Activated T-cell treated with anti-CD3 and anti-CD28 coated beads, Interleukin-2, amount 50 U/mL, for 1 hour (primary cell): ENCODE data around the gene BCOR.

ENCODE experiments used
- DNase-seq: peaks from one replicate; pipeline ENCODE4 v3.0.0-alpha.2; 2020

BCOR gene

GRCh38 chrX:40097504-40098263 is at the start of gene BCOR:
Gene BCOR, minus strand, starts transcription at chrX:40097958. Its CDS starts 20,029 bp downstream, at chrX:40077929.
- DNase-seq = peak; percentile 77

GRCh38 chrX:40147126-40147952 is 49.6 kb upstream of the BCOR start:
- no peak for DNase-seq

GRCh38 chrX:40146262-40147125 is 48.7 kb upstream of the BCOR start:
- peak; percentile 48 for DNase-seq

- DNase-seq = no peak
Observed at GRCh38 chrX:40145923-40146261, 48.1 kb upstream of the BCOR start.

- no peak for DNase-seq
Observed at GRCh38 chrX:40145001-40145922, 47.5 kb upstream of the BCOR start.

GRCh38 chrX:40144576-40144975 is 46.8 kb upstream of the BCOR start:
- DNase-seq = no peak

GRCh38 chrX:40143987-40144386 is 46.2 kb upstream of the BCOR start:
- no peak for DNase-seq

- no peak for DNase-seq
Observed at GRCh38 chrX:40143001-40143400, 45.2 kb upstream of the BCOR start.

- DNase-seq = no peak
Observed at GRCh38 chrX:40142417-40142816, 44.7 kb upstream of the BCOR start.

- DNase-seq = no peak
Observed at GRCh38 chrX:40140706-40141499, 43.1 kb upstream of the BCOR start.

- no peak for DNase-seq
Observed at GRCh38 chrX:40132751-40133150, 35.0 kb upstream of the BCOR start.

GRCh38 chrX:40131654-40132337 is 34.0 kb upstream of the BCOR start:
- DNase-seq = no peak

GRCh38 chrX:40130207-40130606 is 32.4 kb upstream of the BCOR start:
- DNase-seq = no peak

- DNase-seq = no peak
Observed at GRCh38 chrX:40127052-40127451, 29.3 kb upstream of the BCOR start.

GRCh38 chrX:40122487-40122886 is 24.7 kb upstream of the BCOR start:
- no peak for DNase-seq

- DNase-seq = no peak
Observed at GRCh38 chrX:40121618-40122017, 23.9 kb upstream of the BCOR start.

- DNase-seq = no peak
Observed at GRCh38 chrX:40120838-40121580, 23.3 kb upstream of the BCOR start.

- DNase-seq = no peak
Observed at GRCh38 chrX:40117715-40118285, 20.0 kb upstream of the BCOR start.

GRCh38 chrX:40116925-40117324 is 19.2 kb upstream of the BCOR start:
- DNase-seq = no peak

GRCh38 chrX:40112996-40113395 is 15.2 kb upstream of the BCOR start:
- DNase-seq = no peak
